Stimulated activated CD4-positive, alpha-beta T cell treated with anti-CD3 and anti-CD28 coated beads, Interleukin-4, amount 100 ng/mL, for 1 hour (primary cell): ENCODE results near the gene CDY1.
"Not testable (repeated sequence)": the region's sequence is repeated elsewhere in the genome, so short reads cannot be mapped to it uniquely, and the experiment has no call there.

Experiments
- DNase-seq: peaks from one replicate; pipeline ENCODE4 v3.0.0-alpha.2; 2020

The CDY1 gene

DNA sequence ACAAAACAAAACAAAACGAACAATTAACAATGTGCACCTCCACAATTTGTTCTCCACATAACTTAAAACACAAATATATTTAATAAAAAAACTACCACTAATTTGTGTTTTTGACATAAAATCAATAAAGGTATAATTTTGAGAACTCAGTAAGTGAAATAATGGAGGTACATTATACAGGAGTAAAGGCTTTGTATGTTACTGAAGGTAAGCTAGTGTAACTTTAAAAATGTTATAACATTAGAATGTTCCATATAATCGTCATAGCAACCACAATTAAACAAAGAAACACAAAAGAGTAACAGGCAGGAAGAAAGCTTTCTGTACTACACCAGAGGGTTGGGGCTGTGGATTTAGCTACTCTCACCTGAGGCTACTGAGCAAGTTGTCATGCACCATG is at the start of gene CDY1:
Gene CDY1 (plus strand): TSS at position 301 of the 400 bp plus-strand sequence. CDS start 326 bp downstream, outside the sequence.
- not testable (repeated sequence) for DNase-seq

DNA sequence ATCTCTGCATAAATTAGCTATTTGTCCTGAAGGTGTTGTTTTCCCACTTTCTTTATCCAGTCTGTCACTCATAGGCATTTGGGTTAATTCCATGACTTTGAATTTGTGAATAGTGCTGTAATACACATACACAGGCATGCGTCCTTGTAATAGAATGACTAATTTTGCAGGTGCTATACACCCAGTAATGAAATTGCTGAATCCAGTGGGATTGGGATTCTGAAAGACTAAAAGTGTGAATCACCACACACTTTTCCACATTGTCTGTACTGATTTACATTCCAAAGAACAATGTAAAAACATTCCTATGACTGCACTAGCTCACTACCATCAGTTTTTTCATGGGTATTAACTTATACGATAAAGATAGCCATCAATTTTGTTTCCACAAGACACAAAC is 28.6 kb upstream of the CDY1 start:
- not testable (repeated sequence) for DNase-seq

DNA sequence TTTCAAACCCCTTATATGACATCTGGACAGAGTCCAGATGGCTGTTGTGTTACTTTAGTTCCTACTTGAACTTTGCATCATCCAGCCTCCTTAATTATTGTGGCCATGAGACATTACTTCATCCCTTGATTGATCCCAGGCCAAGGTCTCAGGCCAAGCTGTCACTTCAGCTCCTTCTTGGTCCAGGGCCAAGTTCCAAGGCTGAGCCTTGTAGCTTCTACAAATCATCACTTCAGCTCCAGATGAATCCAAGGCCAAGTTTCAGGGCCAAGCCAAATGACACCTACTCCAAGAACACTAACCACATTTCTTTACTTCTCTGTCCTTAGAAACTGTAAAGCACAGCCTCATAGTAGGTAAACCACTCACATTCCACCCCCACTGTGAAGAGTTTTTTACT is 1.7 kb upstream of the CDY1 start:
- not testable (repeated sequence) for DNase-seq

DNA sequence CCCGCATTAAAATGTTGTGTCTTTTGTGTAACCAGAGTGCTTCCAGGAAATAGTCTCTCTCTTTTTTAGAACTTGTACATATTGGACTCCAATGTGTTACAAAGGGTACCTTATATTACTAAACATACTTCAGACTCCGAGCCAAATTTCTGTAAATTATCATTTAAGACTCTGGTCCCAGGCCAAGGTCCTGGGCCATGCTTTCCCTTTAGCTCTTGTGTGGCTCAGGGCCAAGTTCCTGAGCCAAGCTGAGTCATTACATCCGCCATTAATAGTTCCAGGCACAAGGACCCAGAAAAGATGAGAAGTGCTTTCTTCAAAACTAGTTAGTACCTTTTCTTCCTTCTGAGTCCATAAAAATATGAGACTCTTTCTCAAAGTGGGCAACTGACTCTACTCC is 4.6 kb downstream of the CDY1 start:
- DNase-seq = not testable (repeated sequence)

DNA sequence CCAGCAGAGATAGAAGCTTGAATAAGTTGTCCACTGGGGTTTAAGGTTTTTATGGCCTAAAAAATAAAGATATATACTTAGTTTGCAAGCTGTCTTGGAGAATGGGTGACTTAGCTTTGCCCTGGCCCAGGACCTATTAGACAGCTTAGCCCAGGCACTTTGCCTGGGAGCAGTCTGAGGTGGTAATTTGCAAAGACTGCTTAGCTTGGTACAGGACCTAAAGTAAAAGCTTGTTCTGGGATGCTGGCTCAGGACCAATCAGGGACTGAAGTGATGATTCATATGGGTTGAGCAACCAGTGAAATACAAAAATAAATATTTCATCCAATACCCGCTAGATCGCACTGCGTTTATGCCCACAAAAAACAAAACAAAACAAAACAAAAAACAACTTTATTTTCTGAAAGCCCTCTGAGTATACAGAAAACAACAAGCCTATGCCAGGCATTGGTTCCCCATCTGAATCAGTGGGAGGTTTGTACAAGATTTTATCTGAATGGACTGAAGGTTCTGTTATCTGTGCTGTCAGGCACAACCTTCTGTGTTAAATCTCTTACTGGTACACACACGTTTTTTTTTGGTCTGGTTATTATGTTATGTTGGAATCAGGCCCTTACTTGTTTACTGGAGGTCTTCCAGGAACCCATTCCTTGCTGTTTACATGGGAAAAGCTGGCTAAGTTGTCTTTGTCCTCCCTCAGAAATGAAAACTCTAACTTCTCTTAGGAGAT is 8.6 kb downstream of the CDY1 start:
- DNase-seq = not testable (repeated sequence)

- not testable (repeated sequence) for DNase-seq
Observed at GRCh38 chrY:25639852-25640251, 17.9 kb downstream of the CDY1 start.

DNA sequence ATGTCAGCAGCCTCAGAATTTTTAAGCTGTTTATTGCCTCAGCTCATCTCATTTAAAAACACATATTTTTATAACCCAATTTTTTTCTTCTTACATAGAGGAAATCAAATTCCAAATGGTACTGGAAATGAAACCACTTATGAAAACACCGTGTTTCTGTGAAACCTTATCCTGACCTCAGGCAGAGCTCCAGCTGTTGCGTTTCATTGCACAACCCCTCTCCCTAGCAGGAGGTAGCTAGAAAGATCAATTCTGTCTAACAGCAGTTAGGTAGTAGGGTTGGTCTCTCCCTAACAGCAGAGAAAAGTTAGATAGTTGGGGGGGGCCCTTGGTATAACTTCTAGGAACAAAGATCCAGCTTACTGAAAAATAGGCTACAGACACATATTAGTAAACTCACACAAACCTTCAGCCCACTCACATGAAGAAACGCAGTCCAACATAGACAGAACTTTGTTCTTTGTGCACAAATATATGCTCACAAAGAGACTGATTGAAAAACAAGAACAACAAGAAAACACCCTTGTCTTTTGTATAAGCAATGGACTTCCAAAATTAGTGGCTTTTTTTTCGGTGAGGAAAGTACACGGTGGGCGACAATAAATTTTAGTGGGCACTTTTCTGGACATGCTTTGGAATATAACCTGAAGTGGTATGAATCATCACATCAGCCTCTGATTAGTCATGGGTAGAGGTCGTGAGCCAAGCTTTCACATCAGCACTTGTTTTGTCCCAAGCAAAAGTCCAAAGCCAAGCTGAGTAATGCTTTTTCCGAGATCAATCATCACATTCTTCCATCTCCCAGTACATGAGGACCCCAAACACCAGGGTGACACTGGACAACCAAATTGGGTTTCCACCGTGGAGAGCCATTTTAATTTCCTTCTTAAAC is 21.4 kb downstream of the CDY1 start:
- not testable (repeated sequence) for DNase-seq
